KMS-11 (cell line): ENCODE measurements around the gene ODAD3.

Source experiments
- H2AFZ ChIP-seq: fragments of 200-600 bp; sonication (generic); 2 replicates; pipeline ENCODE4 v1.6.1; 2016; ENCODE audit warnings: antibody characterized with exemption, mixed run types, low read depth
- H3K27ac ChIP-seq: fragments of 200-600 bp; sonication (generic); 2 replicates; pipeline ENCODE4 v1.6.1; 2016; ENCODE audit warnings: mild to moderate bottlenecking, mixed run types
- H3K27me3 ChIP-seq: fragments of 200-600 bp; sonication (generic); 2 replicates; pipeline ENCODE4 v1.6.1; 2017; ENCODE audit warnings: mild to moderate bottlenecking, low read depth, mixed run types, moderate library complexity; ENCODE audit not compliant: insufficient read depth
- H3K36me3 ChIP-seq: fragments of 200-600 bp; sonication (generic); 2 replicates; pipeline ENCODE4 v1.6.1; 2017; ENCODE audit warnings: mild to moderate bottlenecking, mixed run types; ENCODE audit not compliant: insufficient read depth
- H3K4me1 ChIP-seq: fragments of 200-600 bp; sonication (generic); 2 replicates; pipeline ENCODE4 v1.6.1; 2016; ENCODE audit warnings: mild to moderate bottlenecking, low read depth, mixed run types; ENCODE audit not compliant: poor library complexity, severe bottlenecking
- H3K4me2 ChIP-seq: fragments of 200-600 bp; sonication (generic); 2 replicates; pipeline ENCODE4 v1.7.0; 2016; ENCODE audit warnings: mild to moderate bottlenecking, mixed run types
- H3K4me3 ChIP-seq: fragments of 200-600 bp; sonication (generic); IDR thresholded peaks from 2 replicates; pipeline ENCODE4 v1.6.1; 2017; ENCODE audit warnings: low read depth, low read length, mixed read lengths; ENCODE audit not compliant: insufficient read depth
- H3K79me2 ChIP-seq: fragments of 200-600 bp; sonication (generic); 2 replicates; pipeline ENCODE4 v1.6.1; 2016; ENCODE audit warnings: low read depth, mixed run types; ENCODE audit not compliant: insufficient read depth
- H3K9ac ChIP-seq: fragments of 200-600 bp; sonication (generic); 2 replicates; pipeline ENCODE4 v1.6.1; 2016; ENCODE audit warnings: mild to moderate bottlenecking, mixed run types
- H4K20me1 ChIP-seq: fragments of 200-600 bp; sonication (generic); 2 replicates; pipeline ENCODE4 v1.6.1; 2016; ENCODE audit warnings: mild to moderate bottlenecking, mixed run types; ENCODE audit not compliant: insufficient read depth
- CTCF ChIP-seq: fragments of 200-600 bp; sonication (generic); conservative IDR thresholded peaks from 2 replicates; pipeline ENCODE4 v1.6.1; 2017; ENCODE audit warnings: low read depth, mild to moderate bottlenecking, antibody characterized with exemption, low read length, moderate library complexity, mixed read lengths

ODAD3 gene

DNA sequence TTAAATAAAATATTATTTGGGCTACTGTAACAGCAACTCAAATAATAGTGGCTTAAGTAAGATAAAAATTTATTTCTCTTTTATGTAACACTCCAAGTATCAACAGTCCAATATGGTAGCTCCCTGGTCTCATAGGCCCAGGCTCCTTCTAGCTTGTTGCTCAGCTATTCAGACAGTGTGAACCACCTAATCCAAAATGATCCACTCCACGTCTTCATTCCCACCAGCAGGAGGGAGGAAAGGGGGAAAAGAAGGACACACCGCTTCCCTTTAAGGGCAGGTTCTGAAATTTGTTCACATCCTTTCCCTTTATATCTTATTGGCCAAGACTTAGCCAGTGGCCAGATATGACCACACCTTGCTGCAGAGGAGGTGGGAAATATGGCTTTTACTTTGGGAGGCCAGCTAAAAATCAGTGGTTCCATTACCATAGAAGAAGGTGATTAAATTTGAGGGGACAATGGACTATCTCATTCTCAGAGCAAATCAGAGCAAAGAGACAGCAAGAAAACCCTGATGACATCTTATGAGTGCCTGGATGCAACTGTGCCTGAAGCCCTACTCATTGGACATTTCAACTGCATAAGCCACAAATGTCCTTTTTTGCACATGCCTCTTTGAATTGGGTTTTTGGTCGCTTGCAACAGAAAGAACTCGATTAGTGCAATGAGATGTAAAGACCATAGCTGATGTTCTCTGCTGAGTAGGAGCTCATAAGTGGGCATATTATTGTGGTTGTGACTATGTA, 43.8 kb downstream of the ODAD3 start:
- no peaks in the 10 kb centered on the region for H3K4me1 ChIP-seq
- no peak overlapping the region for H3K4me2 ChIP-seq
- H3K4me3 ChIP-seq = no peak overlapping the region
- TF ChIP-seq CTCF = no peak
- H3K9ac ChIP-seq = no peak overlapping the region
- no peak overlapping the region for H2AFZ ChIP-seq
- peaks cover 6% of the 10 kb centered on the region; the same call in 1 of the 2 replicates for H3K27me3 ChIP-seq
- H4K20me1 ChIP-seq = no peaks in the 10 kb centered on the region
- no peaks in the 10 kb centered on the region for H3K79me2 ChIP-seq
- no peak overlapping the region for H3K27ac ChIP-seq
- no peaks in the 10 kb centered on the region for H3K36me3 ChIP-seq

GRCh38 chr19:11390359-11390758, 44.6 kb downstream of the ODAD3 start:
- Histone ChIP-seq H3K9ac (no peak overlapping the region), H3K4me3 (no peak overlapping the region), H3K36me3 (no peaks in the 10 kb centered on the region), H2AFZ (no peak overlapping the region), H3K4me2 (no peak overlapping the region), H3K79me2 (no peaks in the 10 kb centered on the region), H3K27me3 (peaks cover 6% of the 10 kb centered on the region; the same call in 1 of the 2 replicates), H4K20me1 (no peaks in the 10 kb centered on the region), H3K27ac (no peak overlapping the region), H3K4me1 (no peaks in the 10 kb centered on the region)
- TF ChIP-seq CTCF = no peak

GRCh38 chr19:11387162-11388034, 47.5 kb downstream of the ODAD3 start:
- H4K20me1 ChIP-seq = no peaks in the 10 kb centered on the region
- no peaks in the 10 kb centered on the region for H3K79me2 ChIP-seq
- no peak overlapping the region for H3K27ac ChIP-seq
- H3K36me3 ChIP-seq = no peaks in the 10 kb centered on the region
- peaks cover 1% of the 10 kb centered on the region for H3K4me1 ChIP-seq
- no peak for TF ChIP-seq CTCF
- H3K4me3 ChIP-seq = no peak overlapping the region
- no peaks in the 10 kb centered on the region; the same call in 1 of the 2 replicates for H3K27me3 ChIP-seq
- H2AFZ ChIP-seq = no peak overlapping the region
- H3K4me2 ChIP-seq = no peak overlapping the region
- H3K9ac ChIP-seq = no peak overlapping the region

- peaks cover 13% of the 10 kb centered on the region for H3K4me1 ChIP-seq
- no peaks in the 10 kb centered on the region; the same call in 1 of the 2 replicates for H3K27me3 ChIP-seq
- H2AFZ ChIP-seq = no peak overlapping the region
- H3K36me3 ChIP-seq = no peaks in the 10 kb centered on the region
- no peak for TF ChIP-seq CTCF
- H3K9ac ChIP-seq = no peak overlapping the region
- H3K79me2 ChIP-seq = no peaks in the 10 kb centered on the region
- no peak overlapping the region for H3K27ac ChIP-seq
- H3K4me3 ChIP-seq = no peak overlapping the region
- H3K4me2 ChIP-seq = no peak overlapping the region
- no peaks in the 10 kb centered on the region for H4K20me1 ChIP-seq
Observed at GRCh38 chr19:11384778-11385129, 50.2 kb downstream of the ODAD3 start.
